Psoas muscle (tissue), 8 donors: Measurements from ENCODE around the gene EMX1. TPM values are rescaled to one million over a fixed set of nuclear protein-coding genes. Genes with fewer than 3 reads are reported as not detected.

Experiments used
- ATAC-seq, 4 donors: fragments of 200-7000 bp; cut with Tn5 transposase; one replicate each; pipeline ENCODE4 v1.9.1; 2020; ENCODE audit warnings: moderate library complexity in 3 of 4, mild to moderate bottlenecking in 2 of 4
- DNase-seq, 2 donors: peaks; one replicate each; pipeline ENCODE4 v3.0.0-alpha.2; 2020
- H3K27ac ChIP-seq: fragments of 200-600 bp; one replicate; pipeline ENCODE4 v1.8.0; 2022
- H3K27me3 ChIP-seq, 3 donors: fragments of 200-600 bp in 1 of 3; one replicate each; pipeline versions ENCODE4 v1.6.1 to v1.8.0; 2013 to 2022; ENCODE audit warnings: low read length in 2 of 3, mild to moderate bottlenecking in 2 of 3, moderate library complexity in 1 of 3; ENCODE audit not compliant: insufficient read depth in 3 of 3
- H3K36me3 ChIP-seq, 2 donors: fragments of 200-600 bp in 1 of 2; one replicate each; pipeline versions ENCODE4 v1.6.1 to v1.8.0; 2013 to 2022; ENCODE audit warnings: low read depth in 1 of 2, mild to moderate bottlenecking in 1 of 2, moderate library complexity in 1 of 2; ENCODE audit not compliant: insufficient read depth in 1 of 2
- H3K4me1 ChIP-seq: fragments of 200-600 bp; one replicate; pipeline ENCODE4 v1.8.0; 2022
- H3K4me3 ChIP-seq: fragments of 200-600 bp; one replicate; pipeline ENCODE4 v1.8.0; 2022; ENCODE audit warnings: mild to moderate bottlenecking
- H3K9me3 ChIP-seq: fragments of 200-600 bp; one replicate; pipeline ENCODE4 v1.8.0; 2022
- CTCF ChIP-seq: fragments of 200-600 bp; IDR thresholded peaks from one replicate; pipeline ENCODE4 v1.8.0; 2022; ENCODE audit warnings: antibody characterized with exemption
- WGBS, 3 donors: extraction: QIAGEN DNeasy Blood & Tissue Kit; methylation state at CpG; one replicate each; pipeline versions ENCODE4 v1.1.6 to v1.1.7; 2013; 5-methylcytosine and 5-hydroxymethylcytosine counted together
- intact Hi-C, 2 donors: fragments of 100-400 bp; cut with DNase I; formaldehyde crosslinking; loops; one replicate each; pipeline versions ENCODE4 v1.11.0 to v1.14.2; 2022
- polyA plus RNA-seq, 3 donors: library from polyadenylated mRNA; stranded (reverse); fragments of 200-250 nt; gene quantifications; one replicate each; pipeline ENCODE4 v1.2.3, GENCODE V29; 2013
- total RNA-seq, 4 donors: library from RNA; stranded (reverse); fragmentation: NEBNext Ultra II Directional in 2 of 4; extraction: Animal tissue kit (Norgen Biotek cat#: 25700) in 2 of 4; gene quantifications; one replicate each; pipeline versions ENCODE4 v1.2.1 to v1.2.4, GENCODE V29; 2021 to 2023
- donor health status: healthy with polysubstance abuse.
- donor health status: DM: no; HTN: no; CAD: no; lungs with moderate emphysema.
- donor health status: Bipolar disorder and iron deficiency.
- donor health status: healthy.
- donor health status: DM: yes; HTN: yes; CAD: no.
- donor health status: DM: no; HTN: no; CAD: no.
- donor health status: DM: no; HTN: no; CAD: no.
- donor health status: DM: yes; HTN: yes; CAD: no.

EMX1 gene
- total and polyA plus RNA-seq, 7 donors = 0.01 TPM; not detected in 6

GRCh38 chr2:72933646-72934151, 16.4 kb downstream of the EMX1 start:
- intact Hi-C loops = no loop called here

GRCh38 chr2:72934683-72935610, 17.6 kb downstream of the EMX1 start:
- H3K27me3 ChIP-seq = no peaks in the 10 kb centered on the region
- DNase-seq (peak; percentile 7 to 42), ATAC-seq (peak in 1 of 4 donors; percentile 35)
- WGBS, 3 donors = 77 to 81% (median 79%) methylated on average over 14 of the region's 14 CpGs
- H3K9me3 ChIP-seq = no peaks in the 10 kb centered on the region
- no peak overlapping the region for H3K4me3 ChIP-seq
- peak; percentile 22 for TF ChIP-seq CTCF
- H3K4me1 ChIP-seq = no peaks in the 10 kb centered on the region
- intact Hi-C loops = no loop called here
- H3K36me3 ChIP-seq = no peaks in the 10 kb centered on the region
- H3K27ac ChIP-seq = no peak overlapping the region

More at GRCh38 chr2:72933646-72934151, 16.4 kb downstream of the EMX1 start:
- Histone ChIP-seq H3K36me3 (no peaks in the 10 kb centered on the region), H3K27ac (no peak overlapping the region), H3K4me1 (no peaks in the 10 kb centered on the region), H3K9me3 (no peaks in the 10 kb centered on the region), H3K4me3 (no peak overlapping the region), H3K27me3 (peaks cover 0 to 8% (median 0%) of the 10 kb centered on the region in 3 donors)
- ATAC-seq (no peak), DNase-seq (peak in 1 of 2 donors; percentile 32)
- 80 to 88% (median 83%) methylated on average over 10 to 12 of the region's 12 CpGs for WGBS, 3 donors
- no peak for TF ChIP-seq CTCF

GRCh38 chr2:72935611-72935957, 18.3 kb downstream of the EMX1 start:
- no peaks in the 10 kb centered on the region for H3K27me3 ChIP-seq
- no peak overlapping the region for H3K27ac ChIP-seq

GRCh38 chr2:72936660-72937355, 19.5 kb downstream of the EMX1 start:
- intact Hi-C loops = no loop called here
- ATAC-seq = no peak
- no peaks in the 10 kb centered on the region for H3K4me1 ChIP-seq
- no peaks in the 10 kb centered on the region for H3K27me3 ChIP-seq
- H3K27ac ChIP-seq = no peak overlapping the region
- H3K9me3 ChIP-seq = no peaks in the 10 kb centered on the region
- peak; percentile 7 to 28 for DNase-seq
- H3K4me3 ChIP-seq = no peak overlapping the region
- H3K36me3 ChIP-seq = no peaks in the 10 kb centered on the region
- WGBS, 3 donors = 48 to 62% (median 57%) methylated on average over 19 of the region's 19 CpGs
- no peak for TF ChIP-seq CTCF

More at GRCh38 chr2:72935611-72935957, 18.3 kb downstream of the EMX1 start:
- intact Hi-C loops = no loop called here
- TF ChIP-seq CTCF = no peak
- WGBS, 3 donors = 83 to 85% (median 85%) methylated on average over 2 of the region's 2 CpGs
- Histone ChIP-seq H3K36me3 (no peaks in the 10 kb centered on the region), H3K4me3 (no peak overlapping the region), H3K9me3 (no peaks in the 10 kb centered on the region), H3K4me1 (no peaks in the 10 kb centered on the region)
- no peak for ATAC-seq
- peak in 1 of 2 donors; percentile 31 for DNase-seq
